Gastrocnemius medialis (tissue), 4 donors: ENCODE measurements around the gene TRIM52. TPM values are rescaled to one million over a fixed set of nuclear protein-coding genes. Genes with fewer than 3 reads are reported as not detected.

Experiments
- ATAC-seq, 2 donors: fragments of 150-250 bp; one replicate each; pipeline ENCODE4 v1.9.1; 2016
- DNase-seq, 2 donors: peaks; one replicate each; pipeline ENCODE4 v3.0.0-alpha.2; 2019
- H3K27ac ChIP-seq, 4 donors: fragments of 200-600 bp; sonication (generic); 1 replicate in 1 of 4; 2 replicates in 3 of 4; pipeline ENCODE4 v1.5.1; 2016 to 2018; ENCODE audit warnings: mild to moderate bottlenecking in 2 of 4, moderate library complexity in 1 of 4
- H3K27me3 ChIP-seq, 3 donors: fragments of 200-600 bp; sonication (generic) in 2 of 3; 1 replicate in 1 of 3; 2 replicates in 2 of 3; pipeline versions ENCODE4 v1.5.1 to v1.6.0; 2016 to 2019; ENCODE audit warnings: mild to moderate bottlenecking in 1 of 3, moderate library complexity in 1 of 3
- H3K36me3 ChIP-seq, 2 donors: fragments of 200-600 bp; sonication (generic) in 1 of 2; one replicate each; pipeline ENCODE4 v1.5.1; 2017 to 2018
- H3K4me1 ChIP-seq, 2 donors: fragments of 200-600 bp; sonication (generic) in 1 of 2; one replicate each; pipeline ENCODE4 v1.5.1; 2016 to 2017; ENCODE audit warnings: mild to moderate bottlenecking in 2 of 2
- H3K4me3 ChIP-seq, 4 donors: fragments of 200-600 bp; sonication (generic) in 3 of 4; 1 replicate in 1 of 4; 2 replicates in 3 of 4; pipeline ENCODE4 v1.5.1; 2016 to 2019; ENCODE audit warnings: mild to moderate bottlenecking in 2 of 4
- H3K9me3 ChIP-seq, 3 donors: fragments of 200-600 bp; sonication (generic) in 2 of 3; 1 replicate in 1 of 3; 2 replicates in 2 of 3; pipeline ENCODE4 v1.5.1; 2016 to 2019
- CTCF ChIP-seq, 5 experiments: fragments of 450-650 bp in 3 of 5; fragments of 200-600 bp in 2 of 5; sonication (generic) in 2 of 5; IDR thresholded peaks in 4 of 5; conservative IDR thresholded peaks in 1 of 5; 1 replicate in 4 of 5; 2 replicates in 1 of 5; pipeline ENCODE4 v1.5.1; 2016 to 2019; ENCODE audit warnings: antibody characterized with exemption in 5 of 5, mild to moderate bottlenecking in 3 of 5, moderate library complexity in 3 of 5
- POLR2A ChIP-seq, 2 donors: fragments of 450-650 bp; IDR thresholded peaks; one replicate each; pipeline ENCODE4 v1.6.1; 2017; ENCODE audit warnings: antibody characterized with exemption in 2 of 2, mild to moderate bottlenecking in 2 of 2, moderate library complexity in 2 of 2
- in situ Hi-C, 4 donors: fragments of 200-750 bp; cut with MboI; loops; one replicate each; pipeline versions ENCODE4 v1.15.0 to v1.8.0; 2017; ENCODE audit warnings: low sequenced_read_pairs in 4 of 4
- intact Hi-C: fragments of 100-400 bp; cut with DNase I; formaldehyde crosslinking; loops from one replicate; pipeline ENCODE4 v1.15.1; 2023; ENCODE audit warnings: low total_unique reads
- total RNA-seq, 4 donors: library from RNA; depleted of rRNA; stranded (reverse); fragments of >200 nt; gene quantifications; one replicate each; pipeline versions ENCODE4 v1.1.0 to v1.2.3, GENCODE V29; 2016

Gene TRIM52
- total RNA-seq, 4 donors from 2014 or later, result 1.3 to 4.9 (median 3.4) TPM

- Histone ChIP-seq H3K27me3 (no peaks in the 10 kb centered on the region), H3K36me3 (peaks cover 6 to 58% of the 10 kb centered on the region in 2 donors), H3K27ac (peak overlapping the region; percentile 94 to 99 (median 96)), H3K9me3 (no peaks in the 10 kb centered on the region), H3K4me3 (peak overlapping the region; percentile 76 to 96 (median 80)), H3K4me1 (peaks cover 28 to 38% of the 10 kb centered on the region in 2 donors)
- peak in 1 of 2 donors; percentile 75 for DNase-seq
- in situ Hi-C loops, result no loop called here
- ATAC-seq, result peak; percentile 12 to 43
- TF ChIP-seq POLR2A (IDR thresholded peaks at IDR 0.05), result no peak
- intact Hi-C loops, result loop anchor here (5.0 kb wide), 2 partner anchors 34 to 1509 kb away; partner anchors contain the start of genes MAML1 and TRIM7
Observed at GRCh38 chr5:181241393-181241975, 19.5 kb downstream of the TRIM52 start.

GRCh38 chr5:181239062-181239663, 21.8 kb downstream of the TRIM52 start:
- intact Hi-C loops, result no loop called here
- ATAC-seq, result no peak
- peaks cover 12 to 19% of the 10 kb centered on the region in 2 donors for H3K4me1 ChIP-seq

GRCh38 chr5:181237729-181238385, 23.1 kb downstream of the TRIM52 start:
- intact Hi-C loops, result no loop called here
- Histone ChIP-seq H3K36me3 (peaks cover 6 to 84% of the 10 kb centered on the region in 2 donors), H3K27me3 (no peaks in the 10 kb centered on the region), H3K27ac (peak overlapping the region in 1 of 4 donors; percentile 39), H3K4me1 (peaks cover 12 to 17% of the 10 kb centered on the region in 2 donors), H3K4me3 (no peak overlapping the region), H3K9me3 (no peaks in the 10 kb centered on the region)
- ATAC-seq, result no peak
- in situ Hi-C loops, result no loop called here
- no peak for TF ChIP-seq POLR2A (IDR thresholded peaks at IDR 0.05)
- no peak for TF ChIP-seq CTCF (IDR thresholded peaks at IDR 0.05 in 4 of 5, conservative IDR thresholded peaks at IDR 0.05 in 1 of 5)
- DNase-seq, result no peak

More at GRCh38 chr5:181239062-181239663, 21.8 kb downstream of the TRIM52 start:
- Histone ChIP-seq H3K4me3 (no peak overlapping the region), H3K9me3 (no peaks in the 10 kb centered on the region), H3K27ac (peak overlapping the region in 2 of 4 donors; percentile 94 to 99), H3K27me3 (no peaks in the 10 kb centered on the region), H3K36me3 (peaks cover 6 to 80% of the 10 kb centered on the region in 2 donors)
- TF ChIP-seq CTCF (IDR thresholded peaks at IDR 0.05 in 4 of 5, conservative IDR thresholded peaks at IDR 0.05 in 1 of 5), result no peak
- TF ChIP-seq POLR2A (IDR thresholded peaks at IDR 0.05), result no peak
- in situ Hi-C loops, result no loop called here
- DNase-seq, result no peak

- no peak for DNase-seq
- H3K27ac ChIP-seq, result no peak overlapping the region
- in situ Hi-C loops (no loop called here), intact Hi-C loops (no loop called here)
- TF ChIP-seq POLR2A (IDR thresholded peaks at IDR 0.05) (no peak), CTCF (IDR thresholded peaks at IDR 0.05 in 4 of 5, conservative IDR thresholded peaks at IDR 0.05 in 1 of 5) (no peak)
- no peak for ATAC-seq
- peaks cover 10% of the 10 kb centered on the region in 2 donors for H3K4me1 ChIP-seq
- H3K9me3 ChIP-seq, result no peaks in the 10 kb centered on the region
- H3K36me3 ChIP-seq, result peaks cover 6 to 89% of the 10 kb centered on the region in 2 donors
- H3K4me3 ChIP-seq, result no peak overlapping the region
- H3K27me3 ChIP-seq, result no peaks in the 10 kb centered on the region
Observed at GRCh38 chr5:181236954-181237641, 23.8 kb downstream of the TRIM52 start.
